Measurements from ENCODE around the gene PIEZO2. TPM values are rescaled to one million over a fixed set of nuclear protein-coding genes. Genes with fewer than 3 reads are reported as not detected.

Gene PIEZO2
- total RNA-seq, 4 donors from 2014 or later: 2.1 to 7.4 (median 2.5) TPM; not detected in 1

- no peaks in the 10 kb centered on the region for H3K4me1 ChIP-seq
- DNase-seq: no peak
- no peak for TF ChIP-seq CTCF (IDR thresholded peaks at IDR 0.05)
- TF ChIP-seq POLR2A (IDR thresholded peaks at IDR 0.05): no peak
- H3K27ac ChIP-seq: no peak overlapping the region
- H3K27me3 ChIP-seq: no peaks in the 10 kb centered on the region
- H3K9me3 ChIP-seq: no peaks in the 10 kb centered on the region
- no peak overlapping the region for H3K4me3 ChIP-seq
- no peaks in the 10 kb centered on the region for H3K36me3 ChIP-seq
- WGBS, 2 donors: 87 to 96% methylated on average over 3 of the region's 3 CpGs
- intact Hi-C loops (cut with DNase I): no loop called here
These were observed 15.8 kb upstream of the PIEZO2 start for GRCh38 chr18:11165138-11165537.

DNA sequence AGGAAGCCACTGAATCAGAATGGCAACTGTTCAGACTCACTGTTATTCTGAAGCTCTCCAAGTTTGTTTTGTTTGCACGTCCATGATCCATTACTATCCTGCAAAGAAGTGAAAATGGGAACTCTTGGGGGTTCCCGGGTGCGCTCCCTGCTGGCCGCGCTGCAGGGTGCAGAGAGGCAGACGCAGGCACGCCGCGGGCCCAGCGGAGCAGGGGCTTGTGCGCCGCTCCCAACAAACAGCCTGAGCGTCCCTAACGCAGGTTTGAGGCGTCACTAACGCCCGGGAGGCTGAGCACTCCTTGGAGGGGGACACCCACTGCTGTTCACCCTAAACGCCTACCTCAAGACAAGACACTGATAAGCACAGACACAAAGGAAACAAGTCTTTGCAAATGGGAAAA is 14.3 kb upstream of the PIEZO2 start:
- intact Hi-C loops (cut with DNase I): no loop called here
- Histone ChIP-seq H3K4me1 (no peaks in the 10 kb centered on the region), H3K36me3 (no peaks in the 10 kb centered on the region), H3K9me3 (no peaks in the 10 kb centered on the region), H3K27me3 (peaks cover 0 to 5% (median 0%) of the 10 kb centered on the region in 4 donors), H3K4me3 (no peak overlapping the region), H3K27ac (no peak overlapping the region)
- WGBS, 2 donors: 19 to 44% methylated on average over 4 to 9 of the region's 18 CpGs
- no peak for DNase-seq
- TF ChIP-seq POLR2A (IDR thresholded peaks at IDR 0.05) (no peak), CTCF (IDR thresholded peaks at IDR 0.05) (peak in 3 of 6 experiments; percentile 29 to 42 (median 36))

GRCh38 chr18:11162889-11163288 is 13.5 kb upstream of the PIEZO2 start:
- no peak overlapping the region for H3K4me3 ChIP-seq
- no peaks in the 10 kb centered on the region for H3K36me3 ChIP-seq
- DNase-seq: no peak
- H3K27me3 ChIP-seq: peaks cover 0 to 5% (median 0%) of the 10 kb centered on the region in 4 donors
- no peaks in the 10 kb centered on the region for H3K9me3 ChIP-seq
- no peaks in the 10 kb centered on the region for H3K4me1 ChIP-seq
- H3K27ac ChIP-seq: no peak overlapping the region
- intact Hi-C loops (cut with DNase I): no loop called here
- 69 to 84% methylated on average over 5 of the region's 5 CpGs for WGBS, 2 donors
- no peak for TF ChIP-seq POLR2A (IDR thresholded peaks at IDR 0.05)
- no peak for TF ChIP-seq CTCF (IDR thresholded peaks at IDR 0.05)

DNA sequence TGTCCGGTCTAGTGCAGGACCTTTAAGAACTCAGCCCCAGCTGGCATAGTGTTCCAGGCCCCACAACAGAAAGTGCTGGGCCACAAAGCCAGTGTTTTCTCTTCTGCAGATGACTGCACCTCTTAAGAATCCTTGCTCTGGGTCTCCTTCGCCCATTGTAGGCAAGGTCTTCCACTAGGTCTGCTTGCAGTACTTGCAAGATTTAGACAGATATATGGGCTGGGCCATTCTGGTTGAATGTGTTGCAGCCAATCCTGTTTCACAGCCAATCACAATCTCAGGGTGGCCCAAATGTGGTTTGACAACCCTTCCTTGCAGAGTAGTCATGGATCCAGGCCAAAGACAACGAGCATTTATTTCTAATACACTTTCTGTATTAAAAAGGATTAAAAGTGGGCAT is 13.1 kb upstream of the PIEZO2 start:
- intact Hi-C loops (cut with DNase I): no loop called here
- WGBS, 2 donors: 73 to 83% methylated on average over 3 of the region's 3 CpGs

GRCh38 chr18:11160313-11160712 is 10.9 kb upstream of the PIEZO2 start:
- 77 to 87% methylated on average over 2 of the region's 2 CpGs for WGBS, 2 donors
- Histone ChIP-seq H3K36me3 (no peaks in the 10 kb centered on the region), H3K27me3 (peaks cover 0 to 5% (median 0%) of the 10 kb centered on the region in 4 donors), H3K9me3 (no peaks in the 10 kb centered on the region), H3K4me3 (no peak overlapping the region), H3K27ac (no peak overlapping the region), H3K4me1 (no peaks in the 10 kb centered on the region)
- TF ChIP-seq CTCF (IDR thresholded peaks at IDR 0.05): no peak
- TF ChIP-seq POLR2A (IDR thresholded peaks at IDR 0.05): no peak
- intact Hi-C loops (cut with DNase I): no loop called here
- DNase-seq: no peak

More for the DNA sequence above, 13.1 kb upstream of the PIEZO2 start:
- no peak overlapping the region for H3K4me3 ChIP-seq
- TF ChIP-seq POLR2A (IDR thresholded peaks at IDR 0.05) (no peak), CTCF (IDR thresholded peaks at IDR 0.05) (no peak)
- H3K9me3 ChIP-seq: no peaks in the 10 kb centered on the region
- no peak overlapping the region for H3K27ac ChIP-seq
- H3K27me3 ChIP-seq: peaks cover 0 to 5% (median 0%) of the 10 kb centered on the region in 4 donors
- no peaks in the 10 kb centered on the region for H3K36me3 ChIP-seq
- no peaks in the 10 kb centered on the region for H3K4me1 ChIP-seq
- DNase-seq: no peak

Measured in esophagus squamous epithelium (tissue), 5 donors.